IPS DF 4.7 (cell line): ENCODE measurements around the gene LOXHD1.

Experiments used
- DNase-seq: peaks from one replicate; pipeline ENCODE4 v3.0.0-alpha.2; 2013; ENCODE audit warnings: low spot score; ENCODE audit errors: extremely low read depth

The LOXHD1 gene

DNA sequence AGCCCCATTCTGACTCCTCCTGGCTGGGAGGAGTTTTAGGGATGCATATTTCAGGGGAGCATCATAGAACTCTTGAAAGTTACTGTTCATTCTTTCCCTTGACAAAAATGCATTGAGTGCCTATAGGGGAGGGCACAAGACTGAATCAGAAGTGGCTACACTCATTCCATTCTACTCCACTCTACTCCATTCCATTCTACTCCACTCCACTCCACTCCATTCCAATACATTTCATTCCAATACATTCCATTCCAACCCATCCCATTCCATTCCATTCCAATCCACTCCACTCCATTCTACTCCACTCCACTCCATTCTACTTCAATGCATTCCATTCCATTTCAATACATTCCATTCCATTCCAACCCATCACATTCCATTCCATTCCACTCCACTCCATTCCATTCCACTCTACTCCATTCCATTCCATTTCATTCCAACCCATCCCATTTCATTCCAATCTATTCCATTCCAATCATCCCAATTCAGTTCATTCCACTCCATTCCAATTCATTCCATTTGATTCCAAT is 110.8 kb downstream of the LOXHD1 start:
- no peak for DNase-seq

DNA sequence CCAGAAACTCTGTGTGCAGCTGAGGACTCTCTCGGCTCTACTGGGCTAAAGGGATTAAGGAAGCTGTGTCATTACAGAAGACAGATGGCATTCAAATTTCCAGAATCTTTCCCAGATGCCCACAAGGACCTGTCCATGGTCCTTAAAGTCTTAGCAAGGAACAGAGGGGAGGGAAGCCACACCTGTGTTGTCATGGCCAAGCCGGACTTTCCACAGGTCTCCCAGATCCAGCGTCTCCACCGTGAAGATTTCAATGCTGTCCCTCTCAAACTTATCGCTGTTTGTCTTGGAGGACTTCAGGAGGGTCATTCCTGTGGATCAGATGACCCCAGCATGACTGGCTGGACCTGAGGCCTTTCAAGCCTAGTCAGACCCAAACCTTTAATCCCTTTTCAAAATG is 114.5 kb downstream of the LOXHD1 start:
- DNase-seq, result no peak

DNA sequence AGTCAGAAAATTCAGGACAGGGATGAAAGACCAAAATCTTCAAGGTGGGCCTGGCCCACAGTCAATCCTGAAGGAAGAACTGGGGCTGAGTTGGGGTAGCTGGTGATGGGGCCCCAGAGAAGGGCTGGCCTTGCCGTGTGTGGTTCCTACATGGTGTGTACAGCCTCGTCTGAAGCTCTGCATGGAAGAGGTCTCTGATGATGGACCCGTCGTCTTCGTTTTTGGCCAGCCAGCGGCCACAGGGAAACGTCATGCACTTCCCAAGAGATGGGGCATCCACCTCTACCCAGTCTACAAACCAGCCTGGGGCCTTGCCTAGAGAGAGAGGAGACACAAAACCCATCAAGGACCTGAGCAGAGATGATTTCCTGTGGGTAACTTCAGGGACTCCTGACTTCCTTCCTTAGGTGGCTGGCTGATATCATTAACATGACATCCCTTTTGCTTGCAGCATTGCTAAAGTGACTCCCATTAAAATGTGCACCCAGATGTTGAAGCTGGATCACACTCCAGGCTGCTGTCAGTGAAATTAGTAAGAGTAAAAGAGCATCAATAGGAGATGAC is 115.3 kb downstream of the LOXHD1 start:
- DNase-seq, result no peak

GRCh38 chr18:46538376-46538775 is 118.6 kb downstream of the LOXHD1 start:
- no peak for DNase-seq

- no peak for DNase-seq
Measured at GRCh38 chr18:46536215-46536874, 120.7 kb downstream of the LOXHD1 start.

DNA sequence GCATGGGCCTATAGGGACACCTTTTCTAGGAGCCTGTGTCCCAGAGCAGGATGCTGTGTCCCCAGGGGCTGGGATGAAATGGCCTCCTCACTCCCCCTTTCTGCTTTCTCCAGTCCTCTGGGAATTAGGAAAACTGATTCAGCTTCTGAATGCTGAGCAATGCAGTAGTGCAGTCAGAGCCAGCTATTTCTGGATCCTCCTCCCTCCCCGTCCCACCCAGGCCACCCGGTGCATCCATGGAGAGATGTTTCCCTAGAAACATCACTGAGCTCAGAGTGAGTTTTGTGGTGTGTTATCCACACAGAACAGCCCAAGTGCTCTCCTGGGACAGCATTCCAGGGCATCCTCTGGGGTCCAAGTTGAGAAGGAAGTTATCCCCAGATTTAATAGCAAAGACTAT is 125.5 kb downstream of the LOXHD1 start:
- no peak for DNase-seq

GRCh38 chr18:46528037-46528436 is 129.0 kb downstream of the LOXHD1 start:
- no peak for DNase-seq

DNA sequence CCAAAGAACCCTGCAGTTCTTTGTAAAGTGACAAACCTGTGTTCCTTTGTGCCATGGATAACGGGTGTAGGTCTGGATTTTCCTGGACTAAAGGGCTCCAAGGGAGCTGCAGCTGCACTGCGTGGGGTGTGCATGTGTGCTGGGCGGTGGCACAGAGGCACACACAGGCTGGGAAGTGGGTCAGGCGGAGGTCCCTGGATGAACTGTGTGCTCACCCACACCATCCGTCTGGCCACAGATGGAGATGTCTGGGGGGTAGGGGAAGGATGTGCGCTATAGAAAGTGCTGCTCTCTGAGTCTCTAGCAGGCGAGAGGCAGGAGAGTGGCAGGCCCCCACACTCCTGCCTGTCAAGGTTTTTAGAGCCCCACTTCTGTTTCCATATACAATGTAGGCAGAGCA is 137.2 kb downstream of the LOXHD1 start:
- DNase-seq, result no peak

- DNase-seq, result no peak
Measured at GRCh38 chr18:46518438-46518837, 138.6 kb downstream of the LOXHD1 start.

GRCh38 chr18:46516555-46516954 is 140.5 kb downstream of the LOXHD1 start:
- no peak for DNase-seq

GRCh38 chr18:46510386-46510785 is 146.6 kb downstream of the LOXHD1 start:
- DNase-seq, result no peak

DNA sequence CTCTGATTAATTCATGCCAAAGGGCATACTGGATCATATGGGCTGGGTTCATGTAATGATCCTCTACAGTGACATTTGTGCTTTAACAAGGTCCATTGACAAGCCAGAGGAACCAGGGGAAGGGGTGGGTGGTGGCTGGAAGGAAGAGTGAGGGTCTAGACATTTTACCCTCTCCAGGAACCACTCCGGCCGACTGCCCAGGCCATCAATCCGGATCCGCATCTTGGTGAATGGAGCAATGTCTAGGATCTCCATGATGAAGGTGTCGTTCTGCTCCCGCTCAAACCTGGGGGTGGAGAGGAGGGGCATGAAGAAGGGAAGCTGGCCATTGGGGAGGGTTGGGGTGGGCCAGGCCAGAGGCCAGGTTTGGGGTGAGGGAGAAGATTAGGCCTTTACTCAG is 147.5 kb downstream of the LOXHD1 start:
- no peak for DNase-seq

- DNase-seq, result no peak
Measured at GRCh38 chr18:46506974-46507586, 149.9 kb downstream of the LOXHD1 start.

DNA sequence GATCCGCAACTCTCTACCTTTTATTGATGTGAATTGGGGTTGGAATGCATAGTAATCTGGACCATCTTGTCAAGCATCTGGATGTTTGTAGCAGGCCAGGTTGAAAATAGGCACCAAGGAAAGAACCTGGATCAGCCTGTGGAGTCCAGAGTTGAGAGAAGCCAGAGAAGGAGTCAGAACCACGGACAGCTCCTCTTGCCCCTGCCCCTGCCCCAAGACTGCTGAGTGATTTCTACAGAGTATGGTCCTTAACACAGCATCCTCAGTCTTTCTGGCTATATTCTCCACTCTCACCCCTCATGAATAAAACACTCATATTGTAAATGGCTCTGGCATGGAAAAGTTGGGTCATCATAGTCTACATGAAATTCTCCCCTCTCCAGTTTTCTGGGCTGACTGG is 154.6 kb downstream of the LOXHD1 start:
- DNase-seq, result no peak

DNA sequence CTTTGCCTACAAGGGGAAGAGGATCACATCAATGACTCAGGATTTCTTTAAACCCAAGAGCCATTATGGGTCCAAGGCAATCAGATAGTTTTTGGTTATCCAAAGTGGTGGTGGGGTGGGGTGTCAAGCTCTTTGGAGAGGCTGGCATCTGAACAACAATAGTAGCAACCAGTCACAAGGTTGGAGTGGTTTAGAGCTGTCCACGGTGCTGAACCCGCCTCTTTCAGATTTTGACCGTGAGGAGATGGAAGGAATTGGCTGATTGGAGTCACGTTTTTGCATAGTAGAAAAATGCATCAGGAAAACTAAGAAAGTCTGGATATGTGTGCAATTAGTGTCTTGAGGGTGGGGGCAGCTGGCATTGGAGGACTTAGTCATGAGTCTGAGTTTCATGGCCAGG is 159.9 kb downstream of the LOXHD1 start:
- DNase-seq, result no peak

GRCh38 chr18:46488471-46489213 is 168.4 kb downstream of the LOXHD1 start:
- no peak for DNase-seq

- DNase-seq, result no peak
Measured at GRCh38 chr18:46485675-46486194, 171.3 kb downstream of the LOXHD1 start.

- no peak for DNase-seq
Measured at GRCh38 chr18:46484971-46485370, 172.0 kb downstream of the LOXHD1 start.

DNA sequence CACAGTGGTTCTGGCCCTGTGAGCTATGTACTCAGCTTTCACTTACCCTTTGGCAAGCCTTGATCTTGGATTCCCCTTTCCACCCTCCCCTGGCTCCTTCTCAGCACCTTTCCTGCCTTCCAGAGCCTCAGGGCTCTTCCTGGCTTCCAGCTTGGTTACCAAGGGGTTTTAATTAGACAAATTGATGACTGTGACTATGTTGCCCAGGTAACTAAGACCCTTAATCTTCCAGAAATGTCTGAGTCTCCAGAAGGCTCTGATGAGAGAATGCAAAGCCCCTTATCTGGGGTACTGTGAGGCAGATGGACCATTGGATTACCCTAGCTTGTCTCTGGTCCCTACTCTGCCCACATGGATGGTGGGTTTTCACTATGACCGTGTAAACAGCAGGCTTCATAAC is 174.2 kb downstream of the LOXHD1 start:
- no peak for DNase-seq

DNA sequence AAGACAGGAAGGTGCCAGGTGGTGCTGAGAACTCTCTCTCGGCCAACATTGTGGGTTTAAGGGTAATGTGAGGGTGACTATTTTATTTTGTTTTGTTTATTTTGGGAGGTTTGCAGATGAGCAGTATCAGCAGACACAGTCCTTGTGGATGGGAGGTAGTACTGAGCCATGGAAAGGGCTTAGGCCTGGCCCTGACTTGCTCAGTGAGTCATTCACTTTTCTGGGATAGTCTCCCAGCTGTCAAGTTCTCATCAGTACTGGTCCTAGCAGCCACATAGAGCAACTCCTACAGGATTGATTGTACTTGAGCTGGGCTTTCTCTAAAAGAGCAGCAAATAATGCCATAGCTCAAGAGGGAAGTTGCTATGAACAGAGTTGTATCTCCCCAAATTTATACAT is 175.2 kb downstream of the LOXHD1 start:
- no peak for DNase-seq

GRCh38 chr18:46481048-46481846 is 175.8 kb downstream of the LOXHD1 start:
- no peak for DNase-seq
